HG02798 (cell line): ENCODE measurements around the gene BCL10.

Experiments used
- ATAC-seq: cut with Tn5 transposase; IDR thresholded peaks from one replicate; pipeline ENCODE4 v1.9.1; 2021; ENCODE audit warnings: mild to moderate bottlenecking; ENCODE audit not compliant: unreplicated experiment, poor library complexity

BCL10 gene

DNA sequence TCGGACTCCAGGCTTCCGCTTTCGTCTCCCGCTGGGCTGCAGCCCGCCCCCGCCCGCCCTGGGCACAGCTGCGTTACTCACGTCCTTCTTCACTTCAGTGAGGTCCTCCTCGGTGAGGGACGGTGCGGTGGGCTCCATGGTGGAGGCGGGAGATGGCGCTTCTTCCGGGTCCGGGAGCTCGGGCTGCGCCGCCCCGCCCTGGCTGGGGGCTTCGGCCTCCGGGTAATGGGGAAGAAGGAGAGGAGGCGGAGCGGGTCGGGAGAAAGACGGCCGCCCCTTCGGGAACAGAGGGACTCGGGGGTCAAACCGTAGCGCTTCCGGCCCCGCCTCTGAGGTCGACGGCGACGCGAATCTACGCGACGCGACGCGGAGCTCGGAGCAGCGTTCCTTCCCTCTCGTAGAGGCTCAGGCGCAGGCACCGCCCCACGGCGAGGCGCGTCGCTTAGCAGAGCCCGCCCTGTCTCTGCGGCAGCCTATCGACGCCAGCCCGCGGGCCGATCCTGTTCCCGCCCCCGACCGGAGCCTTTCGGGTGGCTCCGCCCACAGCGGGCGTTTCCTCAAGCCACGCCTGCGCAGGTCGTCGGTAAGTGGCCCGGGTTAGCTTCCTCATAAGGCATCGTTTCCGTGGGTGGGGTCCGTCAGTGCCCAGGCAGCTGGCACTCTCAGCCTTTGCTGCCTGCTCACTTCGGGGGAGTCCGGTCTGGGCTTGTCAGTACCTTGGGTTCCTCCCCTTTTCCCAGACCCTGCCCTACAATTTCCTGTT, at the start of gene BCL10:
Gene BCL10, minus strand, starts transcription at position 418 of the 763 bp plus-strand sequence. Its CDS starts 280 bp downstream, at position 138.
- peak; percentile 97 for ATAC-seq

DNA sequence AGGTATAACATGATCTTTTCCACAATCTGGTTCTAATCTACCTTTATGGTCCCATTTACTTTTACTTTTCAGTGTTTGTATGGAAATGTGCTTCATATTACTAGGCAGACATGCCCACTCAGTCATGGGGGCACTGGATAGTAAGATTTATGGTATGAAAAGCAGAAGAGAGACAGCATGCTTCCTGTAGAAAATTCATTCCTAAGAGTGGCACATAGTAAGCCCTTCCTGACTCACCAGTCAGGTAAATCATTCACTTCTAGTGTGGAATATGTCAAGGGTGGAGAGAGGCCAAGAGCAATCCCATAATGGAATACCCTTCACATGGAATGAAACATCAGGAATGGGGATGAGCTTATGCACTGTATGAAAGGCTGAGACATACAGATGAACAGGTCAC, 49.5 kb upstream of the BCL10 start:
- no peak for ATAC-seq

- ATAC-seq = no peak
These were observed 47.3 kb upstream of the BCL10 start for GRCh38 chr1:85323770-85324169.

GRCh38 chr1:85322655-85323054, 46.2 kb upstream of the BCL10 start:
- no peak for ATAC-seq

GRCh38 chr1:85321237-85321964, 45.0 kb upstream of the BCL10 start:
- ATAC-seq = peak; percentile 70

- no peak for ATAC-seq
These were observed 44.1 kb upstream of the BCL10 start for GRCh38 chr1:85320371-85321131.

DNA sequence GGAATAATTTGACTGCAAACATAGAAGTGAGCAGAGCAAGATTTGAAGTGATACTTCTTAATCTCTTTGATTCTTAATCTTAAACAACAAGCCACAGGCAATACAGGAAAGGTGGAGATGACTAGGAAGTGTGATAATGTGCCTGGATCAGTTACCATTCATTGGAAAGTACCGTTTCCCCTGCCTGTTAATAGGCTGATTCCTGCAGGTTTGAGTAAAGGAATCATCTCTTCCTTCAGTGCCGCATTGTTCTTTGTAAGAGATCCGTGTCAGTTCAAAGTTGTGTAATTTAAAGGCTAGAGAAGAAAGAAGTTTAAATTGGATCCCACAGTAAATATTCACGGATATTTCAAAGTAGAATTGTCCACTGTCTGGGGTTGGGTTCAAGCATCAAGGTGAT, 43.5 kb upstream of the BCL10 start:
- no peak for ATAC-seq

DNA sequence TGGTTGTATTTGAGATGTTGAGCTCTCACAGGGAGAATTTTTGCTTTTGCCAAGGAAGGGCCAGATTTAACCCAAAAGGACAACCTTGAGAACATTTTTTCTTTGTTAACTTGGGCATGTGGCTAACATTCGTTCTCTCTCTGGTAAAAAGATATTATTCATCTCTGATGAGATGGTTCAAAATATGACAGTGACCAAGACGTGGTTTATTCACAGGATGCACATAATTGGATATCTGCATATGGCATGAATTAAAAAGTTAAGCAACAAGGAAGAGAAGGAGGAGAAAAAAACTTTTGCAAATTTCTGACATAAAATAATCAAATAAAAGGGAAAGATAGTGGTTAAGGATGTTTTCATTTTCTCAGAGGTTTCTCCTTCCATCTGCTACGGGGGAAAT, 43.1 kb upstream of the BCL10 start:
- ATAC-seq = no peak

DNA sequence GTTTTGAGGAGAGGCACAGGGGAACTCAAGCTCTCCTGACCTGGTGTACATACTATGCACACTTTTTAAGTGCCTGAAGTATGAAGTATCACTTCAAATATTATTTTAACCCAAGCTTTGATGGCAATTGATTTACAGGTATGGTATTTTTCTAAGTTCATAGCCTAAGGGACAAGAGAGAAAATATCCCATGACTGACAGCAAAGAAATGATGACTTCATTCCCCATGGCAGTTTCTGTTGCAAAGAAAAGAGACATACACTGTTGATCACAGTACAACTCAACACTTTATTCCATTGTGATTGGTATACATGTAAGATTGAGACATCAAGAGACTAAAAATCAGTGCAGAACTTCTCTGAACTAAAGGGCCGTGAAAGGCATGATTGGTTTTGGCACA, 41.8 kb upstream of the BCL10 start:
- no peak for ATAC-seq

DNA sequence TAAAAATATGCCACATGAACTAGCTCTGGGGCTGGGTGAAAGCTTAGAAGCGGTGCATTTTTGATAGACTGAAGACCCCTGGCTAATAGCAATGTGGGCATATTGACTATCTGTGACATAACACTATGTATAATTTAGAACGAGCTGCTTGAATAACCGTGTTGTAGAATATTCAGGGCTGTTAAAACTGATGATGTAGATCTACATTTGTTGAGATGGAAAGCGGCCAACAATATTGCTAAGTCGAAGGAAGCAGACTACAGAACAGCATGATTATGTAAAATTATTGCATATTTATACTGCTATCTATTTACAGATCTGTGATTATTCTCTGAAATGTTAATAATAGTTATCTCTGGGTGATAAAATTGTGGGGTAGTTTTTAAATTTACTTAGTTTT, 41.1 kb upstream of the BCL10 start:
- ATAC-seq = no peak

DNA sequence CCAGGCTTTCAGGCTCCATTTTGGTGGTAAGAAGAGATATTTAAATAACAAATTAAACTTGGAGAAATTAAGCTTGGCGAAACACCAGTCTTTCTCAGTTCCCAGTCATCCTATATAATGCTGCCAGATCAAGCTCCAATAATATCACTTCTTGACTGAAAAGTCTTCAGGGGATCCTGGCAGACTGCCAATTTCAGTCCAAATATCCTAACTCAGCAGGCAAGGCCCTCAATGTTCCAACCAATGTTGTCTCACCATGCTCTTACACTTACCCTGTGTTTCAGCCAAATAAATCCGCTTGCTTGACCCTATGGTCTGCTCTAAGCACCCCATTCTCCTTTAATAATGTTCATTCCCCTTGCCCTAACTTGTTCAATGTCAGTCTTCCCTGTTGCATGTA, 39.9 kb upstream of the BCL10 start:
- no peak for ATAC-seq

DNA sequence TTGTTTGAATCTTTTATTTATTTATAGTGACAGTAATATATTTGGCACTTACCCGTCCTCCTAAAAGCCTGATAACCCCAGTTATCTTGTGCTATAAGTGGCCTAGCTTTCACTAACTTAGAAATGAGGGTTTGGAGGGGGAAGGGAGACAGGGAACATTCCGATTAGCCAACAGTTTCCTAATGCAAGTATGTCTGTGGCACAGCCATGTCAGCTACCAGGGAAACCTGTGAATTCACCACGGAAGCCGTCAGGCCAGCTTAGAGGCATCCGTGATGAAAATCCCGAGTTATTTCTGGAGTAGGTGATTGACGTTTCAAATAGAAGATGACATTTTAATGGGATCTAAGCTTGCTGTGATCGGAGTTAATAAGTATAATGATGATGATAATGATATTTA, 39.4 kb upstream of the BCL10 start:
- ATAC-seq = no peak

GRCh38 chr1:85314726-85315125, 38.3 kb upstream of the BCL10 start:
- no peak for ATAC-seq

DNA sequence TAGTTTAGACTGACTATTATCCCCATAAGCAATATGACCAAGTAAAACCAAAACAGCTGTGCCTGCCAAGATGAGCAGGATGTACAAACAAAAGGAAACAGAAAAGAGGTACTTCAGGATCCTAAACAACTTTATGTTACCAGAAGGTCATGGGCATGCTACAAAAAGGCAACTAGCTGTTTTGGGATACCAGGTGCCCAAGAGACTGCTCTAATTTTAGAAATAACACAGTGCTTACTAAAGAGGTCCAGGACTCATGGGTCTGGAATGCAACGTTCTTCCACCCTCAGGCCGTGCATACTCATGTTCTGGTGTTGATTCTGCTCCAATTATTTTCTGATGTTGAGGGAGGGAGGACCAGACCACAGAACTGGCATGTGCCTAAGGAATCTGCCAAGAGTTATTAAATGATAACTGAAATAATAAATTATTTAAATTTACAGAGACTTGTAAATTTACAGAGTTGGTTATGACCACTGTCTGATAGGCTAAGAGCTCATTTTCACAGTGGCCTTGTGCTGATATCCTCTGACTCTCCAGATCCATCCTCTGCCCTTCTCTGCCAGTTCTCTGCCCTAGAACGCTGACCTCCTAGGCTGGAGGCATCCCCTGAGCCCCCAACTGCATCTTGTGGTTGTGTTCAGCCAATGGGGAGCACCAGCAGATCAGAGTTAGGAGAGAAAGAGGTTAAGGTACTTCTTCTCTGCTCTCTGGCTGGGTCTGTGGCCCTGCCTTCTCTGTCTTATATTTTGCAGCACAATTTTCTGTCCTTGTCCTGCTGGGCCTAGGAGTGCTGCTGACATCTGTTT, 37.7 kb upstream of the BCL10 start:
- no peak for ATAC-seq

DNA sequence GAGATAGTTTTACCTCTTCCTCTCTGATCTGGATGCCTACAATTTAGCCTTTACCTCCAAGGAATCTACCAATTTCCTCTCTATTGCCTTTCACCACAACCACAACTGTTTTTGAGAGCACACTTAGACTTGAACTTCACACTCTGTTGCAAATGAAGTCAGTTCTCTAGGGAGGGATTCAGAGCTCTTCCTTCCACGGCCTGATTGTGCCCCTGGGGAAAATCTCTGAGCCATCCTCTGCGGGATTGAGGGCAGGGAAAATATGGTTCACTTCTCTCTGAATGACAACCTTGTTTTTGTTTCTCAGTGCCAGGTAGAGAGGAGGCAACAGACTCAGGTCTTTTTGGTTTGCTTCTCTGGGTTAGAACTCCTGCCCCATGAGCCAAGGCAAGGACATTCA, 35.4 kb upstream of the BCL10 start:
- no peak for ATAC-seq

DNA sequence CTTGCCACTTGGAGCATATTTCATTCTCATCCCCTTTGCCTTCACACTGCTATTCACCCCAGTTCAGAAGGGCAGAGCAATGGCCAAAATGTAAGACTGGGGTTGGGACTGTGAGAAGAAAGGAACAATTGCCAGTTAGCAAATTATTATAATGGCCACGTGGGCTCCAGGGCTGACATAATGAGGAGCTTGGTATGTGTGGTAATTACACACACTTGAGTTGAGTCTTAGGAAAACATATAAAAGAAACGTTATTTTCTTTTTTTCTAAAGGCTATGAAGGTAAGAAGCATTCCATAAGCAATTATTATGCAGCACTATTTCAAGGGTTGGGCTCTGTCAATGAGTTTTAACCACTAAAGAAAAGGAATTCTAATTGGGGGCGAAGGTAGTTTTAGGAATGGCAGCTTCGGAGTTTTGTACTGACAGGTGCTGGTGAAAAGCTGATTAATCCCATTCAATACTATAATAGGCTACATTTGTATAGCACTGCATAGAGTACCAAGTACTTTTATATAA, 32.5 kb upstream of the BCL10 start:
- ATAC-seq = no peak

DNA sequence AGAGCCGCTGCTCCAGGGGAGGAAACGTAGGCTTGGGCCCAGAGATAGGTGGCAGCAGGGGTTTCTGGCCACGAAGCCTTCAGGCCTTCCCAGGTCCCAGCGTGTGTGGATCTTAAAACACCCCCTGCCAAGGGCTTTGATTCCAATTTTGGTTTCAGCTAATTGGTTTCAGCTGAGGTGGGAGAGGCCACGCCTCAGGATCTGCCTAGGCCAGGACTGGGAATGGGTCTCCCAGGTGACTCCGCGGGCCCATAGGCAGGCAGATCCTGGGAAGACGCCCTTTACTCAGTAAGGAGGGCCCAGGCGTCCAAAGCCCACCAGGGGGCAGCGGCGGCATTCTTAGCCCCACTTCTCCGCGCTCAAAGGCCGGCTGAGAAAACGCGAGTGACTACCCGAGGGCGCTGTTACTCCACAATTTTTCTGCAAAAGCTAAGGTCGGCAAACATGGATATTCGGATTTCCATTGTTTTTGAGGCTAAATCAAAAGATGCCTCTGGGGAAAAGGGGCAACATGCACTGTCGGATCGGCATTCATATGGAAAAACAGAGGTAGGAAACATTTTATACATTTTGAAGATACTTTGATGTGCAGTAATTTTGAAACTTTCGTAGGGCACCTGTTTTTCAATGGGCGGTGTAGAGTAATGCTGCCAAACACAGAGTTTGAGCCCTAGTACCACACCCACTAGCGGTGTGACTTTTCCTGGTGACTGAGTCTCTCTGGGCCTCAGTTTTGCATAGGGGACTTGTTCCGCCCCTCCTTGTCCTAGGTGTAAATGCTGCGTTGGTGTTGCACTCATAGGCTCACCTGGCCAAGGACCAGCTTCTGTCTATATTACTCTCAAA, 31.8 kb upstream of the BCL10 start:
- ATAC-seq = peak; percentile 91

- ATAC-seq = no peak
These were observed 29.8 kb upstream of the BCL10 start for GRCh38 chr1:85306236-85306635.

GRCh38 chr1:85303440-85304162, 27.2 kb upstream of the BCL10 start:
- no peak for ATAC-seq
